Fibroblast of lung (primary cell): ENCODE results near the gene TRAF2.

Source experiments
- EZH2 ChIP-seq: IDR thresholded peaks from 2 replicates; pipeline ENCODE4 v1.5.1; 2012; ENCODE audit warnings: low read length, control low read depth, mild to moderate bottlenecking; ENCODE audit errors: missing control alignments
- TF ChIP-seq, protein P1 (sequence below), 2 donors: IDR thresholded peaks in 1 of 2; conservative IDR thresholded peaks in 1 of 2; 1 replicate in 1 of 2; 2 replicates in 1 of 2; pipeline ENCODE4 v1.5.1; 2011 to 2012; ENCODE audit warnings: low read length in 2 of 2, control low read depth in 1 of 2, inconsistent platforms in 1 of 2, low read depth in 1 of 2, mild to moderate bottlenecking in 1 of 2

GRCh38 chr9:136947955-136948510 lies 61.7 kb downstream of the TRAF2 start:
- TF ChIP-seq, protein P1, sequence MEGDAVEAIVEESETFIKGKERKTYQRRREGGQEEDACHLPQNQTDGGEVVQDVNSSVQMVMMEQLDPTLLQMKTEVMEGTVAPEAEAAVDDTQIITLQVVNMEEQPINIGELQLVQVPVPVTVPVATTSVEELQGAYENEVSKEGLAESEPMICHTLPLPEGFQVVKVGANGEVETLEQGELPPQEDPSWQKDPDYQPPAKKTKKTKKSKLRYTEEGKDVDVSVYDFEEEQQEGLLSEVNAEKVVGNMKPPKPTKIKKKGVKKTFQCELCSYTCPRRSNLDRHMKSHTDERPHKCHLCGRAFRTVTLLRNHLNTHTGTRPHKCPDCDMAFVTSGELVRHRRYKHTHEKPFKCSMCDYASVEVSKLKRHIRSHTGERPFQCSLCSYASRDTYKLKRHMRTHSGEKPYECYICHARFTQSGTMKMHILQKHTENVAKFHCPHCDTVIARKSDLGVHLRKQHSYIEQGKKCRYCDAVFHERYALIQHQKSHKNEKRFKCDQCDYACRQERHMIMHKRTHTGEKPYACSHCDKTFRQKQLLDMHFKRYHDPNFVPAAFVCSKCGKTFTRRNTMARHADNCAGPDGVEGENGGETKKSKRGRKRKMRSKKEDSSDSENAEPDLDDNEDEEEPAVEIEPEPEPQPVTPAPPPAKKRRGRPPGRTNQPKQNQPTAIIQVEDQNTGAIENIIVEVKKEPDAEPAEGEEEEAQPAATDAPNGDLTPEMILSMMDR (conservative IDR thresholded peaks at IDR 0.05 in 1 of 2, IDR thresholded peaks at IDR 0.05 in 1 of 2; ENCODE audit: low read depth in 1 of 2, low read length in 2 of 2): peak; percentile 47 to 53
- TF ChIP-seq EZH2: no peak
